SJSA1 (cell line): ENCODE data around the gene PTPRA. TPM values are rescaled to one million over a fixed set of nuclear protein-coding genes. Genes with fewer than 3 reads are reported as not detected.

Source experiments
- DNase-seq, 2 experiments: peaks; one replicate each; pipeline ENCODE4 v3.0.0-alpha.2; 2015 to 2020; ENCODE audit warnings: low spot score in 2 of 2, low read depth in 1 of 2
- H3K27ac ChIP-seq: fragments of 250-450 bp; sonication (Bioruptor Pico); 2 replicates; pipeline ENCODE4 v1.5.1; 2020; ENCODE audit warnings: mild to moderate bottlenecking, moderate library complexity
- H3K27me3 ChIP-seq: fragments of 250-450 bp; sonication (Bioruptor Pico); replicated peaks from 2 replicates; pipeline ENCODE4 v1.5.1; 2020; ENCODE audit warnings: mild to moderate bottlenecking, moderate library complexity
- H3K36me3 ChIP-seq: fragments of 250-450 bp; sonication (Bioruptor Pico); 2 replicates; pipeline ENCODE4 v1.5.1; 2020; ENCODE audit warnings: mild to moderate bottlenecking
- H3K4me1 ChIP-seq: fragments of 250-450 bp; sonication (Bioruptor Pico); replicated peaks from 2 replicates; pipeline ENCODE4 v1.6.1; 2021; ENCODE audit warnings: mild to moderate bottlenecking
- H3K4me3 ChIP-seq: fragments of 250-450 bp; sonication (Bioruptor Pico); 2 replicates; pipeline ENCODE4 v1.5.1; 2020; ENCODE audit warnings: mild to moderate bottlenecking
- H3K9me3 ChIP-seq: fragments of 250-450 bp; sonication (Bioruptor Pico); replicated peaks from 2 replicates; pipeline ENCODE4 v1.5.1; 2020; ENCODE audit warnings: mild to moderate bottlenecking
- total RNA-seq: library from RNA; depleted of rRNA; stranded (reverse); fragments of >200 nt; shearing (Covaris generic); gene quantifications from 2 replicates; pipeline ENCODE4 v1.2.3, GENCODE V29; 2014

Gene PTPRA
- total RNA-seq, 1 experiment from 2014 or later = 36.4 TPM

GRCh38 chr20:2865630-2866029 lies 7.7 kb upstream of the PTPRA start:
- peaks cover 8% of the 10 kb centered on the region for H3K4me1 ChIP-seq

GRCh38 chr20:2866236-2866635 lies 7.0 kb upstream of the PTPRA start:
- Histone ChIP-seq H3K4me3 (no peak overlapping the region), H3K27ac (no peak overlapping the region), H3K27me3 (no peaks in the 10 kb centered on the region), H3K9me3 (no peaks in the 10 kb centered on the region), H3K36me3 (peaks cover 14% of the 10 kb centered on the region), H3K4me1 (peaks cover 14% of the 10 kb centered on the region)
- no peak for DNase-seq

More at GRCh38 chr20:2865630-2866029, 7.7 kb upstream of the PTPRA start:
- no peak overlapping the region for H3K4me3 ChIP-seq
- no peak for DNase-seq
- peaks cover 21% of the 10 kb centered on the region for H3K36me3 ChIP-seq
- H3K9me3 ChIP-seq = no peaks in the 10 kb centered on the region
- H3K27ac ChIP-seq = no peak overlapping the region
- no peaks in the 10 kb centered on the region for H3K27me3 ChIP-seq

DNA sequence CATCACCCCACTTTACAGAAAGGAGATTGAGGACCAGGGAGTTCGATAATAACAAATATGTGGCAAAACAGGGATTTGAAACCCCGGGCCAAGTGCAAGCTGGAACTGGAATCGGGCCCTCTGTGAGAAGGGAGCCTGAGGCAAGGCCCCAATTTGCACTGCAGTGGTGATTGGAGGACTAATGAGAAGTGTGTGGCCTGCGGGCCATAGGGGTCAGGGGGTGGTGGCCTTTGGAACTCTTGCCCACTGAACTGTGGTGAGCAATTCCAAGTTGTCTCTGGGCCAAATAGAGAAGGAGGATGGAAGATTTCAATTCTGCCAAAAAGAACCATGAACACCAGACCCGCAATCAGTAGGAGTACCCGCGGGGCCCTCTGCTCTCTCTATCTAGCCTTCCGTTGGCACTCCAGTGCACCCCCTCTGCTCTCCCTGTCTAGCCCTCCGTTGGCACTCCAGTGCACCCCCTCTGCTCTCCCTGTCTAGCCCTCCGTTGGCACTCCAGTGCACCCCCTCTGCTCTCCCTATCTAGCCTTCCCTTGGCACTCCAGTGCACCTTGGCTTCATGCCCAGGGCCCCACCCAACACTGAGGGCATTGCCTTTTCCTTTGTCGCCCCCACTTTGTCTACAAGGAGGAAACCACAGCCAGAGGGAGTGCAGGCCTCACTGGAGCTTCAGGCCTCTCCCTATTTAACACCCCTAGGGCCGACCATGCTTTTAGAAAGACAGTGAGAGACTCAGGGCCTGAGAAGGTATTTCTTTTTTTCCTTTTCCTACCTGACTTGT lies 6.0 kb upstream of the PTPRA start:
- no peak for DNase-seq

GRCh38 chr20:2869381-2869780 lies 3.9 kb upstream of the PTPRA start:
- DNase-seq = no peak
- H3K4me3 ChIP-seq = no peak overlapping the region

More for the DNA sequence above, 6.0 kb upstream of the PTPRA start:
- Histone ChIP-seq H3K4me3 (no peak overlapping the region), H3K9me3 (no peaks in the 10 kb centered on the region), H3K27me3 (no peaks in the 10 kb centered on the region), H3K27ac (no peak overlapping the region), H3K4me1 (peaks cover 16% of the 10 kb centered on the region), H3K36me3 (peaks cover 4% of the 10 kb centered on the region; the same call in 1 of the 2 replicates)

GRCh38 chr20:2871111-2871465 lies 2.2 kb upstream of the PTPRA start:
- no peak overlapping the region for H3K27ac ChIP-seq

More at GRCh38 chr20:2869381-2869780, 3.9 kb upstream of the PTPRA start:
- H3K27me3 ChIP-seq = no peaks in the 10 kb centered on the region
- peaks cover 25% of the 10 kb centered on the region for H3K4me1 ChIP-seq
- no peak overlapping the region for H3K27ac ChIP-seq
- no peaks in the 10 kb centered on the region for H3K9me3 ChIP-seq
- peaks cover 8% of the 10 kb centered on the region for H3K36me3 ChIP-seq

GRCh38 chr20:2871661-2872458 lies 1.4 kb upstream of the PTPRA start:
- peak overlapping the region; percentile 92 for H3K4me3 ChIP-seq
- H3K9me3 ChIP-seq = no peaks in the 10 kb centered on the region
- no peak for DNase-seq

More at GRCh38 chr20:2871111-2871465, 2.2 kb upstream of the PTPRA start:
- DNase-seq = no peak
- H3K9me3 ChIP-seq = no peaks in the 10 kb centered on the region
- H3K27me3 ChIP-seq = no peaks in the 10 kb centered on the region
- peaks cover 5% of the 10 kb centered on the region for H3K36me3 ChIP-seq
- no peak overlapping the region for H3K4me3 ChIP-seq
- peaks cover 29% of the 10 kb centered on the region for H3K4me1 ChIP-seq

DNA sequence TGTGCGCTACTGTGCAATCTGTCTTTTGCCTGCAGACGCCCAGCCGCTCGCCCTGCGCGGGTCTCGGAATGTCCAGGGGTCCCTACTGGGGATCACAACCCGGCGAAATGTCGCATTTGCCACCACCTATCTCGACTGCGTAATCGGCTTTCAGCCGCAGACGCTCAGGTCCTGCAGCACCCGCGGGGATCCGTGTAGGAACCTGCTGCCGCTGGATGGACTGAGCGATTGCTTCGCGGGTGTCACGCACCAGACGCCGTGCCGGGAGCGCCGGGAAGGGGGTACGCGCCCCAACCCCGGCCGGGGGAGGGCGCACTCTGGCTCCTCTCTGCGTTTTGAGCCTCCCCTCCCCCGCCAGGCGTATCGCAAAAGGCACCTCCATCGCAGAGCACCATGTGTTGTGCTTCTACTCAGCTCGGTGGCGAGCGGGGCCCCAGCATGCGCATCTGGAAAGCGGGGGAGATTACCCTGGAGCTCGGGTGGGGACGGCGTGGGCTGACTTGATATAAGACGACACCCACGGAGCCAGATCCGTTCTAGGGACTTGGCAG lies 747 bp upstream of the PTPRA start:
- Histone ChIP-seq H3K27ac (no peak overlapping the region), H3K36me3 (peaks cover 12% of the 10 kb centered on the region), H3K4me3 (peak overlapping the region; percentile 92), H3K4me1 (peaks cover 29% of the 10 kb centered on the region), H3K27me3 (no peaks in the 10 kb centered on the region), H3K9me3 (no peaks in the 10 kb centered on the region)
- peak; percentile 52 to 60 for DNase-seq

More at GRCh38 chr20:2871661-2872458, 1.4 kb upstream of the PTPRA start:
- Histone ChIP-seq H3K27me3 (no peaks in the 10 kb centered on the region), H3K27ac (no peak overlapping the region), H3K36me3 (peaks cover 5% of the 10 kb centered on the region), H3K4me1 (peaks cover 29% of the 10 kb centered on the region)

DNA sequence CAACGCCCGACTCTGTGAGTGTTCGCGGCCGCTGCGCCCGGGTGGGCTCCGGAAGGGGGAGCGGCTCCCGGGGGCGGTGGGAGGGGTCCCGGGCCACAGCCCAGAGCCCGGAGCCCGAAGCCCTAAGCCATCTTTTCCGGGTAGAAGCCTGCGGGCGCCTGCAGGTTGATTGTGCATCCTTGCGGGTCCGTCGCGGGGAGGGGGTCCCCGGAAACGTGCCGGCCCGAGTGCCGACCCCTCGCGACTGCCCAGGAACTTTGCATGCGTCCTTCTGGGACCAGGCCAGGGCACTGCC lies 413 bp downstream of the PTPRA start:
- H3K9me3 ChIP-seq = no peaks in the 10 kb centered on the region
- peak; percentile 27 to 68 for DNase-seq
- peaks cover 12% of the 10 kb centered on the region for H3K36me3 ChIP-seq
- peak overlapping the region; percentile 27 for H3K27ac ChIP-seq
- H3K27me3 ChIP-seq = no peaks in the 10 kb centered on the region
- H3K4me1 ChIP-seq = peaks cover 29% of the 10 kb centered on the region
- peak overlapping the region; percentile 92 for H3K4me3 ChIP-seq

GRCh38 chr20:2874456-2874855 lies 1.2 kb downstream of the PTPRA start:
- peak overlapping the region; percentile 92 for H3K4me3 ChIP-seq
- peaks cover 29% of the 10 kb centered on the region for H3K4me1 ChIP-seq
- peak in 1 of 2 experiments; percentile 15 for DNase-seq
- no peak overlapping the region for H3K27ac ChIP-seq
- no peaks in the 10 kb centered on the region for H3K27me3 ChIP-seq
- no peaks in the 10 kb centered on the region for H3K9me3 ChIP-seq
- H3K36me3 ChIP-seq = peaks cover 12% of the 10 kb centered on the region

GRCh38 chr20:2875690-2876203 lies 2.5 kb downstream of the PTPRA start:
- Histone ChIP-seq H3K36me3 (peaks cover 12% of the 10 kb centered on the region), H3K4me1 (peaks cover 20% of the 10 kb centered on the region), H3K9me3 (no peaks in the 10 kb centered on the region), H3K27ac (no peak overlapping the region), H3K27me3 (no peaks in the 10 kb centered on the region), H3K4me3 (no peak overlapping the region)
- no peak for DNase-seq

GRCh38 chr20:2878515-2878914 lies 5.2 kb downstream of the PTPRA start:
- Histone ChIP-seq H3K9me3 (no peaks in the 10 kb centered on the region), H3K4me1 (peaks cover 4% of the 10 kb centered on the region; the same call in 1 of the 2 replicates), H3K4me3 (no peak overlapping the region), H3K27ac (no peak overlapping the region), H3K36me3 (peaks cover 10% of the 10 kb centered on the region), H3K27me3 (no peaks in the 10 kb centered on the region)
- no peak for DNase-seq

GRCh38 chr20:2879146-2879545 lies 5.9 kb downstream of the PTPRA start:
- DNase-seq = no peak
- no peaks in the 10 kb centered on the region for H3K27me3 ChIP-seq
- no peak overlapping the region for H3K4me3 ChIP-seq
- peaks cover 4% of the 10 kb centered on the region; the same call in 1 of the 2 replicates for H3K4me1 ChIP-seq
- no peaks in the 10 kb centered on the region for H3K9me3 ChIP-seq
- peaks cover 7% of the 10 kb centered on the region for H3K36me3 ChIP-seq
- no peak overlapping the region for H3K27ac ChIP-seq

GRCh38 chr20:2880650-2881049 lies 7.4 kb downstream of the PTPRA start:
- Histone ChIP-seq H3K4me3 (no peak overlapping the region), H3K9me3 (no peaks in the 10 kb centered on the region), H3K27me3 (no peaks in the 10 kb centered on the region), H3K36me3 (peaks cover 7% of the 10 kb centered on the region), H3K4me1 (no peaks in the 10 kb centered on the region), H3K27ac (no peak overlapping the region)
- no peak for DNase-seq
